DMS114 treated with DMSO at 0.1 percent for 48 hours (cell line): ENCODE measurements around the gene TMCO4.
"Not testable (repeated sequence)": the region's sequence is repeated elsewhere in the genome, so short reads cannot be mapped to it uniquely, and the experiment has no call there.

Experiments used
- DNase-seq: peaks from one replicate; lab custom pipeline; 2025; ENCODE audit not compliant: unreplicated experiment; lab: John Stamatoyannopoulos, UW

Gene TMCO4

GRCh38 chr1:19814244-19814661 lies 14.5 kb upstream of the TMCO4 start:
- DNase-seq = no peak

- DNase-seq = no peak
These were observed 13.9 kb upstream of the TMCO4 start for GRCh38 chr1:19813643-19813960.

- DNase-seq = no peak
These were observed 13.3 kb upstream of the TMCO4 start for GRCh38 chr1:19812875-19813642.

GRCh38 chr1:19811206-19811851 lies 11.6 kb upstream of the TMCO4 start:
- DNase-seq = no peak

- no peak for DNase-seq
These were observed 9.5 kb upstream of the TMCO4 start for GRCh38 chr1:19809044-19809750.

GRCh38 chr1:19808351-19808750 lies 8.6 kb upstream of the TMCO4 start:
- DNase-seq = no peak

- no peak for DNase-seq
These were observed 5.1 kb upstream of the TMCO4 start for GRCh38 chr1:19804831-19805251.

GRCh38 chr1:19802269-19802668 lies 2.6 kb upstream of the TMCO4 start:
- no peak for DNase-seq

- peak; percentile 45 for DNase-seq
These were observed 524 bp upstream of the TMCO4 start for GRCh38 chr1:19800076-19800804.

- DNase-seq = no peak
These were observed 1.1 kb downstream of the TMCO4 start for GRCh38 chr1:19798486-19799229.

- DNase-seq = no peak
These were observed 1.9 kb downstream of the TMCO4 start for GRCh38 chr1:19797827-19798226.

GRCh38 chr1:19794583-19794982 lies 5.1 kb downstream of the TMCO4 start:
- DNase-seq = no peak

- DNase-seq = no peak
These were observed 6.2 kb downstream of the TMCO4 start for GRCh38 chr1:19793360-19794046.

GRCh38 chr1:19792237-19793002 lies 7.3 kb downstream of the TMCO4 start:
- DNase-seq = no peak

GRCh38 chr1:19790061-19790975 lies 9.4 kb downstream of the TMCO4 start:
- DNase-seq = not testable (repeated sequence)

- DNase-seq = no peak
These were observed 12.7 kb downstream of the TMCO4 start for GRCh38 chr1:19786988-19787423.

GRCh38 chr1:19785660-19786059 lies 14.1 kb downstream of the TMCO4 start:
- no peak for DNase-seq

GRCh38 chr1:19780267-19780877 lies 19.3 kb downstream of the TMCO4 start:
- DNase-seq = no peak
